ENCODE data around the gene TRIP12.
"Not testable (repeated sequence)": the region's sequence is repeated elsewhere in the genome, so short reads cannot be mapped to it uniquely, and the experiment has no call there.

TRIP12 gene

GRCh38 chr2:229752970-229753729, 168.7 kb downstream of the TRIP12 start:
- DNase-seq, result no peak

- DNase-seq, result no peak
Observed at GRCh38 chr2:229749779-229750178, 172.0 kb downstream of the TRIP12 start.

GRCh38 chr2:229748950-229749349, 172.9 kb downstream of the TRIP12 start:
- no peak for DNase-seq

- not testable (repeated sequence) for DNase-seq
Observed at GRCh38 chr2:229742691-229743090, 179.1 kb downstream of the TRIP12 start.

- DNase-seq, result no peak
Observed at GRCh38 chr2:229740279-229740678, 181.5 kb downstream of the TRIP12 start.

- no peak for DNase-seq
Observed at GRCh38 chr2:229738024-229738625, 183.7 kb downstream of the TRIP12 start.

- DNase-seq, result no peak
Observed at GRCh38 chr2:229734410-229734809, 187.4 kb downstream of the TRIP12 start.

- DNase-seq, result no peak
Observed at GRCh38 chr2:229733611-229734245, 188.1 kb downstream of the TRIP12 start.

- DNase-seq, result no peak
Observed at GRCh38 chr2:229732897-229733296, 188.9 kb downstream of the TRIP12 start.

GRCh38 chr2:229731916-229732315, 189.9 kb downstream of the TRIP12 start:
- DNase-seq, result no peak

GRCh38 chr2:229731363-229731762, 190.4 kb downstream of the TRIP12 start:
- no peak for DNase-seq

- no peak for DNase-seq
Observed at GRCh38 chr2:229728370-229728769, 193.4 kb downstream of the TRIP12 start.

GRCh38 chr2:229726643-229727042, 195.2 kb downstream of the TRIP12 start:
- DNase-seq, result no peak

- no peak for DNase-seq
Observed at GRCh38 chr2:229725716-229726574, 195.9 kb downstream of the TRIP12 start.

GRCh38 chr2:229723192-229723591, 198.6 kb downstream of the TRIP12 start:
- not testable (repeated sequence) for DNase-seq

- DNase-seq, result no peak
Observed at GRCh38 chr2:229719926-229720647, 201.7 kb downstream of the TRIP12 start.

- no peak for DNase-seq
Observed at GRCh38 chr2:229718057-229718456, 203.8 kb downstream of the TRIP12 start.

- peak; percentile 18 for DNase-seq
Observed at GRCh38 chr2:229715895-229716507, 205.8 kb downstream of the TRIP12 start.

- peak; percentile 24 for DNase-seq
Observed at GRCh38 chr2:229714736-229715541, 206.9 kb downstream of the TRIP12 start.

GRCh38 chr2:229714080-229714735, 207.6 kb downstream of the TRIP12 start, which contains the start of gene DNER:
DNER (minus strand) TSS chr2:229714555; CDS start chr2:229714423, 132 bp downstream.
- DNase-seq, result peak; percentile 33

Measured in CD4-positive, alpha-beta T cell treated with Interleukin-17A for 1 hour (primary cell).